D341Med (cell line): ENCODE results near the gene CD27.

ENCODE experiments used
- DNase-seq: peaks from one replicate; pipeline ENCODE4 v3.0.0; 2012; ENCODE audit warnings: low spot score

CD27 gene

DNA sequence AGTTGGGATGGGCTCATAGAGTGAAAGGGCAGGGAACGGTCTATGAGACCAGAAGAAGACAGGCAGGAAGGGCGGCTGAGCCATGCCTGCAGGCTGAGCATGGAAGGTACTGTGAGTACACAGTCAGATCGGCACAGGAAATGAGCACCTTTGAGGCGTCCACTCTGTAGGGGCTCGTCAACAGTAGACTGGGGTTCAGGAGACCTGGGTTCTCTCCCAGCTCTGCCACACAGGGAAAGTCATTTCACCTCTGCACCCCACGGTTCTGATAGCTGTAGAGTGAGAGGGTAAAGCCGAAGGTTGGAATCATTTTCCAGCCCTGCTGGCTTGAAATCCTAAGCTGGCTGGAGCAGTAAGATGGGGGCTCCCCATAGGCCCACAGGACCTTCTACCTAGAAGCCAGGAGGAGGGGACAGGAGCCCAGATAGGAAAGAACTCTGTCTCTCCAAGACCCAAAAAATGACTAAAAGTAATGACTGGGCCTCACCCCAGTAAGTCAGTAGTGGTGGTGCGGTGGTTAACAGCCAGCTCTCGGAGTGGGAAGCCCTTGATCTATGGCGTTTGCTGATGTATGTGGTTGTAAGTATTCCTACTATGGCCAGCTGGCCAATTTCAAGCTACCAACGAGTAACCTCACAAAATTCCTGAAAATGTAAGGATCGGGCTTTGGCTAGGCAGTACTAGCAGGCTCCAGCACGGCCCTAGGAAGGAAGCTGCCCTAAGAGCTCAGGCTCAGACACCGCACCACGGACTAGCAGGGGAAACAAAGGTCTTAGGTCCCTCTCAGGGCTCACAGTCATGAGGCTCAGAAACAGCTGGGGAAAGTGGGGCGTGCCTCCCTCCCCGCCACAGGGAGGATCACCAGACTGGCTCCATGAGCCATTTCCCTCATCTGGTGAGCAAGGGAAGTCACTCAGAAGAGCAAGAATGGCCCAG is 10.3 kb upstream of the CD27 start:
- DNase-seq: no peak

DNA sequence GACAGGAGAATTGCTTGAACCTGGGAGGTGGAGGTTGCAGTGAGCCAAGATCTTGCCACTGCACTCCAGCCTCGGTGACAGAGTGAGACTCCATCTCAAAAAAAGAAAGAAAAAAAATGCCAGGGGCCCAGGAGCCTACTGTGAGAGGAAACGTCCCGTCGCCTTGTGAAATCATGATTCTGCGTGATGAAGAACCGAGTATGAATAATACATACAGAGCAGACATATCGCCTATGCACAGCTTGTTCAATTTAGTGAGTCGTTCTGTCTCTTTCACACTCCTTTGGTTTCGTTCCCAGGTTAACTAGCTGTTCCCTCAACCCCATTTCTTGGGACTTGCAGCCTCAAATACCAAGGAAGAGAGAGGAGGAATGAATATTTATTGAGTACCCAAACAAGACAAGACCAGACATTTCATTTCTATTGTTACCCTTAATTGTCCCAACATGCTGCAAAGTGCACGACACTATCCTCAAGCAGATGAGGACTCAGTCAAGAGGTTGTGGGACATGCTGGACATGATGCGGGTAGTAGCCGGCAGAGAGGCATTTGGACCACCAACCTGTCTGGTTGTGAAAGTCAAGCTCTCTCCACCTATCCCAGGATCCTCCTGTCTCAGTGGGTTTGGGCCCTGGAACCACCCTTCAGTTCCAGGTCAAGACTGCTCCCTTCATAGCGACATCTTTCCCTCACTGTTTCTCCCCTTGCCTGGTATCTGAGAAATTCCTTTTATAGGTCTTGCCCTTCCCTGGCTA is 8.6 kb upstream of the CD27 start:
- no peak for DNase-seq

DNA sequence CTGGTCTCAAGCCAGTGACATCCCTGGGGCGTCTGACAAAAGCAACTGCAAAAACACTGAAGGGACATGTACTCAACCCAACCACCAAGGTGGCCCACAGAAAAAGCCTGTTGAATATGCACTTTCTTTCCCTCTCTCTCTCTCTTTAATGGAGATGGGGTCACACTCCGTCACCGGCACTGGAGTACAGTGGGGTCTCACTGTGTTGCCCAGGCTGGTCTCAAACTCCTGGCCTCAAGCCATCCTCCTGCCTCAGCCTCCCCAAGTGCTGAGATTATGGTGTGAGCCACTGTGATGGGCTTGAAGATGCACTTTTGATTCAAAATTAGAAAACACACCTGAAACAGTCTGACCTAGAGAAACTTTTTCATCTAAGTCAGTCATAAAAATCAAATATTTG is 7.2 kb upstream of the CD27 start:
- no peak for DNase-seq

DNA sequence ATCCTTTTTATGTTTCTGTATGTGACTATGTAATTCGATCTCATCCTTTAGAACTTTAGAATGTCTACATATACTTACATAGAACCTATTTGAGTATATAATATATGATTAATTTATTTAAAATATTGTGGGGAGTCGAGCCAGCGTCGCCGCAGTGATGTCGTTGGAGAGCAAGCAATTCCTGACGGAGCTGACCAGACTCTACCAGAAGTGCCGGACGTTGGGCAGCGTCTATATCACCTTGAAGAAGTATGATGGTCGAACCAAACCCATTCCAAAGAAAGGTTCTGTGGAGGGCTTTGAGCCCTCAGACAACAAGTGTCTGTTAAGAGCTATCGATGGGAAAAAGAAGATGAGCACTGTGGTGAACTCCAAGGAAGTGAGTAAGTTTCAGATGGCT is 6.4 kb upstream of the CD27 start:
- DNase-seq: no peak

DNA sequence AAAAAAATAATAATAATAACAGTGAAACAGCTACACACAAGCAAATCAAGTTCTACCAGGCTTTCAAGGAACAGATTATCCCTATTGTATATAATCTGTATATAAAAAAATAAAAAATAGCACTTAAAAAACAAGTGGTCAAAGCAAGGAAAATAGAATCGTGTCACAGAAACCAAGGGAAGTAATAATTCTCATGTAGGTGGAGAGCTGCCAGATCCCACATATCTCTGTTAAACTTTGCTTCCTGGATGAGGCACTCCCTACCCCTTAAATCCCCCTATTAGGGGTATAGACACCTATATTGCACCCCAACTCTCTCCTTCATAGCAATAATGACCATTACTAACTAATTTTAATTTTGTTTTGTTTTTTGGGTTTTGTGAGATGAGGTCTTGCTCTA is 4.4 kb upstream of the CD27 start:
- no peak for DNase-seq

DNA sequence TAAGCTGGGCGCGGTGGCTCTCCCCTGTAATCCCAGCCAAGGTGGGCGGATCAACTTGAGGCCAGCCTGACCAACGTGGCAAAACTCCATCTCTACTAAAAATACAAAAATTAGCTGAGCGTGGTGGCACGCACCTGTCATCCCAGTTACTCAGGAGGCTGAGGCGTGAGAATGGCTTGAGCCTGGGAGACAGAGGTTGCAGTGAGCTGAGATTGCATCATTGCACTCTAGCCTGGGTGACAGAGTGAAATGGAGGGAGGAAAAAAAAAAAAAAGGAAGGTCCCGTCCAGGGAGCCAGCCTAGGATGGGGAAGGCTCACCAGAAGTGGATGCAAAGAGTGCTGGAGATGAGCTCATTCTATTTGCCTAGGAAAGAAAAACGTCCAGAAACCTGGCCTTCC is 1.9 kb upstream of the CD27 start:
- no peak for DNase-seq

DNA sequence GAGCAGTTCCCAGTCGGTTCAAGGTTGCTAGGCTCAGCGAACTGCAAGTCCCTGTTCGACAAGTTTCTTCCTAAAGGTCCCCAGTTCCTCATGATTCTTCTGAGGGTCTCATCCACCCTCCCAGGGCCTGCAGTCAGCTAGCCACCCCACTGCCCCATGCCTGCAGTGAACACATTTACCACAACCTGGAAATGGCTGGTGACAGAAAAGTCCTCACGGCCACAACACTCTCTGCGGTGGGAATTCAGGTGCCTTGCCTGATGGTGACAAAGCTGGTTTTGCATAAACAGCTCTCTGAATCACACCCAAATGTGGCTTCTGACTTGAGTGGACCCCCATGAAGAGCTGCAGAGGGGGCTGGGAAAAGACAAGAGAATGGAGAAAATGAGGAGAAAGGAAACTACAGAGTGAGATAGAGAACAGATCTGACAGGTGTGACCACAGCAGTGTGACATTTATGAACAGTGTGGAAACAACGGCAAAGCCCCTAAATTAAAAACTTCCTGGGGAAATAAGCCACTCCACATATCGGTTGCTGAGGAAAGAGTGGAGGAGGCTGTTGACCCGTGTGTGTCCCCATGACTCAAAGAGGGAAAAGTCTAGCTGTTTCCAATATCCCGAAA is 1.3 kb upstream of the CD27 start:
- no peak for DNase-seq

DNA sequence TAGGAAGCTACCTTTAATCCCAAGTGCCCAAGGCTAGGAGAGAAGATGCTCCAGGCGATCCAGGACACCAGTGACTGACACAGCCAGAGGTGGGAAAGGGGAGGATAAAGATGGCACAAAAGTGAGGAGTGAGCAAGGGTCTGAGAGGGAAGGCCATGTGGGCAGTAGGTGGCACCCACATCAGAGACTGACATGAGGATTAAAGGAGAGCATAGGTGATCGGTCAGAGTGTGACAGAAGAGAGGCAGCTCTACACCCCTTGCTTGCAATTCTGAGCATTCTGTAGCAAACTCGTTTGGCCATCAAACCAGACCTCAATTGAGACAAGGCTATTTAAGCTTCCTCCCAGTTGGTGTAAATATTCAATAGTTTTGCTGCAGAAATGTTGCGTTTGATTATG is 724 bp upstream of the CD27 start:
- no peak for DNase-seq

DNA sequence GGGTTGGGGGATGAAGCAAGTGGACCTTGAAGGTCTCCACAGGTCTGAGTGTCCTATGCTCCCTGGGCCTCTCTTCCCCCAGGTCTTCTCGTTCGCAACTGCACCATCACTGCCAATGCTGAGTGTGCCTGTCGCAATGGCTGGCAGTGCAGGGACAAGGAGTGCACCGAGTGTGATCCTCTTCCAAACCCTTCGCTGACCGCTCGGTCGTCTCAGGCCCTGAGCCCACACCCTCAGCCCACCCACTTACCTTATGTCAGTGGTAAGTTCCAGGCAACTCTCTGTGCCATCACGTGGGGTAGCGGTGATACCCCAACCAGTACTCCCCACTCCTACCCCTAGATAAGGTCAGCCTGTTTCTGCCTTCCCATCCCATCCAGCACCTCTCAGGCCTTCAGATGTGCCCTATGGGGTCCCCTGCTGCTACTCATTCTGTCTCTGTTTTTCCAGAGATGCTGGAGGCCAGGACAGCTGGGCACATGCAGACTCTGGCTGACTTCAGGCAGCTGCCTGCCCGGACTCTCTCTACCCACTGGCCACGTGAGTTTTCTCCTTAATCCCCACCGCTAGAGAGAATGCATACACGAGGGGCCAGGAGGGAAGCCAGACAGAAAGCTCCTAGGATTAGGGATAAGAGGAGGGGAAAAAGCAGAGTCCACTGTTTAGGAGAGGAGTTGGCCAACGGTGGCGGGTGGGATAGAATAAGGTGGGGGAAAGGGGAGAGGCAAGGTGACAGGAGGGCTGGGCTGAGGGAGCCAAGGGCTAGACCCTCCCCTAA is 5.5 kb downstream of the CD27 start:
- DNase-seq: no peak

DNA sequence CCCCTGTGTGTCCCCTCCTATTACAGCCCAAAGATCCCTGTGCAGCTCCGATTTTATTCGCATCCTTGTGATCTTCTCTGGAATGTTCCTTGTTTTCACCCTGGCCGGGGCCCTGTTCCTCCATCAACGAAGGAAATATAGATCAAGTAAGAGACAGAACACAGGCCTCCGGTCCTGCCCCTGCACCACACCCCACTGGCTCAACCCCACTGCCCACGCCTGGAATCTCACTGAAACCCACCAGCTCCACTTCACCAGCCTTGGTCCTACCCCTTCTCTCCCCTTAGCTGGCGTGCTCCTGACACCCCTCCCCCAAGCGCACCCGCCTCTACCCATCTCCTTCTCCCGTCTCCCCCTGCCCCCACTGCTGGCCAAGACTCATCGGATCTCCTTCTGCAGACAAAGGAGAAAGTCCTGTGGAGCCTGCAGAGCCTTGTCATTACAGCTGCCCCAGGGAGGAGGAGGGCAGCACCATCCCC is 6.2 kb downstream of the CD27 start:
- no peak for DNase-seq

DNA sequence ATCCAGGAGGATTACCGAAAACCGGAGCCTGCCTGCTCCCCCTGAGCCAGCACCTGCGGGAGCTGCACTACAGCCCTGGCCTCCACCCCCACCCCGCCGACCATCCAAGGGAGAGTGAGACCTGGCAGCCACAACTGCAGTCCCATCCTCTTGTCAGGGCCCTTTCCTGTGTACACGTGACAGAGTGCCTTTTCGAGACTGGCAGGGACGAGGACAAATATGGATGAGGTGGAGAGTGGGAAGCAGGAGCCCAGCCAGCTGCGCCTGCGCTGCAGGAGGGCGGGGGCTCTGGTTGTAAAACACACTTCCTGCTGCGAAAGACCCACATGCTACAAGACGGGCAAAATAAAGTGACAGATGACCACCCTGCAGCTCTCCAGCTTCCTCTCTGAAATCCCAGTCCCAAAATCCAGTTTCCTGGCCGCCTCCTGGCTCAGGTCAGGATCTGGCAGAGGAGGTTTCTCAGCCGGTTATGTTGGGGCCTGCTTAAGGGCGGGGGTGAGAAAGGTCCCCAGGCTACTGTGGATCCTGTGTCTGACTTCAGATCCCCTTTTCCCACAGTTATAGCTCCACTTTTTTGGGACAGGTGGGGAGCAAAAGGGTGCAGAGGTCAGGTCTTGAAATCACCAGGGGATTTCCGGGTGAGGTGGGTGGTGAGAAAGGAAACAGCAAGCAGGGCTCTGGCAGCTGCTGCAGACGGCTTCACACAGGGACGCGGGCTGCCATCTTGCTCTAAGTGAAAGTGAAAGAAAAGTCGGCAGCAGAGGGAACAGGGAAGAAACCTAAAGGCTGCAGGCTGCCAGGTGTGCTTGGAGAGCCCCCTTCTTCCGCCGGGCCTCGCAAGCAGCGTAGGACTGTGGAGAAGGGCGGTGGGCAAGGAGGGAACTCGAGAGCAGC is 6.8 kb downstream of the CD27 start, which contains the start of gene TAPBPL:
Gene TAPBPL (plus strand): TSS at position 695 of the 897 bp plus-strand sequence. CDS start 207 bp downstream, outside the sequence.
- DNase-seq: no peak

DNA sequence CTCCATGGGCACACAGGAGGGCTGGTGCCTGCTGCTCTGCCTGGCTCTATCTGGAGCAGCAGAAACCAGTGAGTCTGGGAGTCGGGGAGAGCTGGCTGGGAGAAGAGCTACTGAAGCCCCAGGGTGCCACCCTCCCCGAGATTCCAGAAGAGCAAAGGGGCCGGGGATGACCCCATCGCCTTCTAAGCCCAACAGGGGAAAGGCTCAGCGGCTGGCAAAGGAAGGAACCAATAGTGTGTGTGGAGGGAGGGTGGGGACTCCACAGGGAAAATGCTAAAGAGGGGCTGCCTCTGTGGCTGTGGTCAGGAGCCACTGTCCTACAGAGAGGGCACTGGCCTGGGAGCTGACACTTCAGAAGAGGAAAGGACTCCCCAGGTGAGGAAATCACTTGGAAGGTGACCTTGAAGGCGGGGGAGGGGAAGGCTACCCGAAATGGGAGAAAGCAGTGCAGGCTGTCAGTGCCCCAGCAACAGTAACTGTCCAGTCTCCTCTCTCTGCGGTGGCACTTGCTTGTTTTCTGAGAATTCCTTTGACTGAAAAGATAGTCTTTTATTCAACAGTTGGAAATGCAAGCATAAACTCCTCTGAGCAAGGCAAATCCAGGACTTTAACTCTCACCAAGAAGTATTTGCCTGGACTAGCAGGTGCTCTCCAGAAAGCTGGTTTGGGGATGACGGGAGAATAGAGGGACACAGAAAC is 7.6 kb downstream of the CD27 start:
- DNase-seq: no peak

DNA sequence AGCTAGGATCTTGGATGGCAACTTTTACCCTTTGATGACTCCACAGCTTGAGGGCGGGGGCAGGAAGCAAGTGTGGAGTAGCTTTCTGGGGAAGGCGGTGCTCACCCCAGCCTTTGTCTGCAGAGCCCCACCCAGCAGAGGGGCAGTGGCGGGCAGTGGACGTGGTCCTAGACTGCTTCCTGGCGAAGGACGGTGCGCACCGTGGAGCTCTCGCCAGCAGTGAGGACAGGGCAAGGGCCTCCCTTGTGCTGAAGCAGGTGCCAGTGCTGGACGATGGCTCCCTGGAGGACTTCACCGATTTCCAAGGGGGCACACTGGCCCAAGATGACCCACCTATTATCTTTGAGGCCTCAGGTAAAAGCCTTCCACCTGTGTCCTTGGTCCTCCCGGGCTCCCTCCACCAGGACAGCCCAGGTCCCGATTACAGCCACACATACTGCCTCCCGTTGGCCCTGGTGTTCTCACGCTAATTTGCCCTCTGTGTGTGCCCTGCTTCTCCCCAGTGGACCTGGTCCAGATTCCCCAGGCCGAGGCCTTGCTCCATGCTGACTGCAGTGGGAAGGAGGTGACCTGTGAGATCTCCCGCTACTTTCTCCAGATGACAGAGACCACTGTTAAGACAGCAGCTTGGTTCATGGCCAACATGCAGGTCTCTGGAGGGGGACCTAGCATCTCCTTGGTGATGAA is 8.3 kb downstream of the CD27 start:
- DNase-seq: no peak

DNA sequence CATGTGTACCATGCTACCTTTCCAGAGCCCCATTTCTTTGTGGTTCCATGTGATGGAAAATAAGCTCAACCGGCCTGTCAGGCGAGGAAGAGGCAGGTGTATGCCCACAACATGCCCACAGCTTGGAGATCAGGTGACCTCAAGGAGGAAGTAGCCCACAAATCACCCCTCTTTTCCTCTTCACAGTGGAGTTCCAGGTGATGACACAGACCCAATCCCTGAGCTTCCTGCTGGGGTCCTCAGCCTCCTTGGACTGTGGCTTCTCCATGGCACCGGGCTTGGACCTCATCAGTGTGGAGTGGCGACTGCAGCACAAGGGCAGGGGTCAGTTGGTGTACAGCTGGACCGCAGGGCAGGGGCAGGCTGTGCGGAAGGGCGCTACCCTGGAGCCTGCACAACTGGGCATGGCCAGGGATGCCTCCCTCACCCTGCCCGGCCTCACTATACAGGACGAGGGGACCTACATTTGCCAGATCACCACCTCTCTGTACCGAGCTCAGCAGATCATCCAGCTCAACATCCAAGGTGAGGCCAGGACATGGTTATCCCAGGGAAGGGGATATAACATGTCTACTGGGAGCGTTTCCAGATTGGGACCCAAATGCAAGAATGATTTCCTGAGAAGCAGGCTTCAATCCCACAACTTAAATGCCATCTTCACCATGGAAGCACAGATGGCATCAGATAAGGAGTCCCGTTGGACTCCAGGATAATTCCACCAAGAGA is 12.6 kb downstream of the CD27 start:
- no peak for DNase-seq

DNA sequence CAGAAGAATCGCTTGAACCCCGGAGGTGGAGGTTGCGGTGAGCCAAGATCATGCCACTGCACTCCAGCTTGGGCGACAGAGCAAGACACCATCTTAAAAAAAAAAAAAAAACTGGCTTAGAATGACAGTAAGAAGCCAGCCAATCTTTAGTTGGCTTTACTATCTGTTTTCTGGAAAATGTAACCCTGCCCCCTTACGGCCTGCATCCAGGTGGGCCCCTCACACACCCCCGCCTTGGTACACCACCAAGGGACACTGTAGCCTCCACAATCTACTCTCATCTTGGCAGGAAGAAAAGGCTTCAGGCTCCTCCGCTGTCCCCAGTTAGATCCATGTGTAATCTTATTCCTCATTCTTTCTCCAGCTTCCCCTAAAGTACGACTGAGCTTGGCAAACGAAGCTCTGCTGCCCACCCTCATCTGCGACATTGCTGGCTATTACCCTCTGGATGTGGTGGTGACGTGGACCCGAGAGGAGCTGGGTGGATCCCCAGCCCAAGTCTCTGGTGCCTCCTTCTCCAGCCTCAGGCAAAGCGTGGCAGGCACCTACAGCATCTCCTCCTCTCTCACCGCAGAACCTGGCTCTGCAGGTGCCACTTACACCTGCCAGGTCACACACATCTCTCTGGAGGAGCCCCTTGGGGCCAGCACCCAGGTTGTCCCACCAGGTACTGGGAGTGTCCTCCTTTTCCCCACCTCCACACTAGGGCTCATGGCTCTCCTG is 13.7 kb downstream of the CD27 start:
- peak; percentile 41 for DNase-seq

DNA sequence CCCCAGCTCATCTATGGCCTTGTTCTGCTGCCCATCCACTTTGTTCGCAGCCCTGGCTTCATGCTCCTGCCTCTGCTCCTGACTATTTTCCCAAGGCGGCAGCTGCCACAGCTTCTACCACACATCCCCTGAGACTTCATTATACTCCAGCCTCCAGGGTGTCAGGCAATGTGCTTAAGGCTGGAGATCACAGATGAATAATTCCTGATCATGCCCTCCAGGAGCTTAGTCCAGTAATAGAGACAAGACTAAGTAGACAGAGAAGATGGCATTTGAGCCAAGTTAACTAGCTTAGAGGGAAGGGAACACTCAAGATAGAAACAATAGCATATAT is 14.2 kb downstream of the CD27 start:
- DNase-seq: peak; percentile 86

DNA sequence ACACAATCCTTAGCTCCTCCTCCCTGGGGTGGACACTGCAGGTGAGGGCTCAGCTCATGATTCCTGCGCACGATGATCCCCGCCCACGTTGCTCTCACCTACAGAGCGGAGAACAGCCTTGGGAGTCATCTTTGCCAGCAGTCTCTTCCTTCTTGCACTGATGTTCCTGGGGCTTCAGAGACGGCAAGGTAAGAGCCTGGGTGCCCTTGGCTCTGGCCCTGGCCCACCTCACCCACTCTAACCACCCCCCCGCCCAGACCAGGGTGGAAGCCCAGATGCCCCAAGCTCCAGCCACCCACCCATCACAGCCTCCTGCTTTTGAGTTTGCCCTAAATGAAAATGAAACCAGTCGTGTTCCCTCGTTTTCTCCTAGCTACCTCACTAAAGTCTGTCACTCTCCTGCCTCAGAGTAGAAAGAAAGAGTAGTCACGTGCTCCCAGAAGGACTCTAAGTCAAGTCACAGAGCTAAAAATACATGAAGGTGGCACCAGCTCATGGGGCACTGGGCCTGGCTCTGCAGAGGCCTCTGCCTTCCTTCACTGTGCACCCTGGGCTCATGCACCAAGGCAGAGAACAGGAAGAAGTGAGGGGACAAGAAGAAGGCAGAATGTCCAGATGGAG is 16.1 kb downstream of the CD27 start:
- DNase-seq: no peak
